HG03520 (cell line): ENCODE measurements around the gene OSCP1.
A peak's percentile ranks its signal among the peaks of the same experiment; 100 is the strongest.

Experiments used
- ATAC-seq: cut with Tn5 transposase; IDR thresholded peaks from one replicate; pipeline ENCODE4 v1.9.1; 2021; ENCODE audit warnings: mild to moderate bottlenecking, moderate library complexity; ENCODE audit not compliant: unreplicated experiment

Gene OSCP1

DNA sequence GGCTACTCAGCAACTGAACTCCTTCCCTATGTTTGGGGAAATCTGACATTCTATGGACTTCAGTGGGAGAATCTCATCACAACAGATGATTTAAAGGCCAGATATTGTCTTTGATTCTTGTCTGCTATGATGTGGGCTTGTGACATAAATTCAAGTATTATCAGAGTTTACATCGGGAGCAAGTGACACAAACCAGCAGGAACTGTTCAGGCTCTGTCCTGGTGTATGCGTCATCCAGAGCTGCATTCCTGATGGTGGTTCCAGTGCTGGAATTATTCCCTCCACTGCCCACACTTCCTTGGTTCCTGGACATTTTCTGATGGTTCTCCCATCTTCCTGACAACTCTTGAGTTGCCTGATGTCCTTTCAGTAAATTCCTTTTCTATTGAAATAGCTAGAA, 41.8 kb downstream of the OSCP1 start:
- no peak for ATAC-seq

DNA sequence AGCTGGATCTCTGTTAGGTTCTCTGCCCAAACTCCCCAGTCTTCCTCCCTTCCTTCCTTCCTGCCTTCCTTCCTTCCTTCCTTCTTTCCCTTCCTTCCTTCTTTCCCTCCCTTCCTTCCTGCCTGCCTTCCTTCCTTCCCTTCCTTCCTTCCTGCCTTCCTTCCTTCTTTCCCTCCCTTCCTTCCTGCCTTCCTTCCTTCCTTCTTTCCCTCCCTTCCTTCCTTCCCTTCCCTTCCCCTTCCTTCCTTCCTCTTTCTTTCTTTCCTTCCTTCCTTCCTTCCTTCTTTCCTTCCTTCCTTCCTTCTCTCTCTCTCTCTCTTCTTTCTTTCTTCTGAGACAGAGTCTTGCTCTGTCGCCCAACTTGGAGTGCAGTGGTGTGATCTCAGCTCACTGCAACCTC, 43.8 kb downstream of the OSCP1 start:
- no peak for ATAC-seq

DNA sequence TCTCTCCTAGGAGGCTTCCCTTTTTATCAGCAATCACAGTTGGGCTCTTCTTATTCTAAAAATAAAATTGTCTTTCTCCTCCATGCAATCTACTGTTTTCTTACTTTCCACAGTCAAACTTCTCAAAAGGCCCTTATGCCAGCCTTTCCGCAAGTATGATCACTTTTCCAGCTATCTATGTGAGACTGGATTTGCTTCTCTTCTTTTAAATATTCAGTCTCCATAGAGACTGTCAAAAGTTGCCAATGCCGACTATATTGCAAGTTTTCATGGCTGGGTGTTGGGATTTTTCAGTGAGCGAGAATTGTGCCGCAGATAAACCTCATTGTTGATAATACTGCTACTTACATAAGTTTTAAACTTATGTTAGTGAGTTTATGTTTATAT, 47.8 kb downstream of the OSCP1 start:
- no peak for ATAC-seq

DNA sequence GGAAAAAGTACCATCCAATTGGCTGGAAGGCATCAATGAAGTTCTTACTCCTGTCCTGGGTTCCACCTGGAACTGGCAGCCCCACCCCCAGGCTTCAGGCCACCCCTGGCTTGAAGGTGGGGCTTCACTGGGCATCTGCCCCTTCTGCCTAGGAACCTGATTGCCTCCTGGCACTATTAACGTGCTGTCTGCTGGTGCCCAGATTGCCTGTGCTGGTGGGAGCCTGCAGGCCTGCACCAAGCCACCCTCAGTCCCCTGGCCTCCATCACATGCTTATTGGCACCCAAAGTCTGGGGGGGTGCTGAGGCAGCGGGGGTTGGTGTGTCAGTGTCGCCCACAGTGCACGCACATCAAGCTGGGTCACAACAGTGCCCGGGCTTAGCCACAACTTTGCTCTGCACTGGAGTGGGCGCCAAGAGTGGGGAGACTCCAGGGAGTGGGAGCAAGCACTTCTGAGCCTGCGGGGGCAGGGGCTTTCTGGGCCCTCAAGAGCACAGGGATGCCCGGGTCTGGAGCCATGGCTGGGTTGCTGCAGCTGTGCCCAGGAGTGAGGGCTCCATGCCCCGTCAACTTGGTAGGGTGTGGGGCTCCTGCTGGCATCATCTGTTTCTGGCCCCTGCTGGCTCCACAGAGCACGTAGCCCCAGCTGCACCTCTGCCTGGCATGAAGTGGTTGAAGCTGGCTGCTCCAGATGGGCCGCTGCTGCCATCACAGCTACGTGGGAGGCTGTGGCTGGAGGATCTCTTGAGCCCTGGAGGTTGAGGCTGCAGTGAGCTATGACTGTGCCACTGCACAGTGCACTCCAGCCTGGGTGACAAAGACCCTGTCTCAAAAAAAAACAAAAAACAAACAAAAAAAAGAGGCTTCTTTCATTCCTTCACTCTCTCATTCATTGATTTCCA, 48.4 kb downstream of the OSCP1 start:
- ATAC-seq: no peak

DNA sequence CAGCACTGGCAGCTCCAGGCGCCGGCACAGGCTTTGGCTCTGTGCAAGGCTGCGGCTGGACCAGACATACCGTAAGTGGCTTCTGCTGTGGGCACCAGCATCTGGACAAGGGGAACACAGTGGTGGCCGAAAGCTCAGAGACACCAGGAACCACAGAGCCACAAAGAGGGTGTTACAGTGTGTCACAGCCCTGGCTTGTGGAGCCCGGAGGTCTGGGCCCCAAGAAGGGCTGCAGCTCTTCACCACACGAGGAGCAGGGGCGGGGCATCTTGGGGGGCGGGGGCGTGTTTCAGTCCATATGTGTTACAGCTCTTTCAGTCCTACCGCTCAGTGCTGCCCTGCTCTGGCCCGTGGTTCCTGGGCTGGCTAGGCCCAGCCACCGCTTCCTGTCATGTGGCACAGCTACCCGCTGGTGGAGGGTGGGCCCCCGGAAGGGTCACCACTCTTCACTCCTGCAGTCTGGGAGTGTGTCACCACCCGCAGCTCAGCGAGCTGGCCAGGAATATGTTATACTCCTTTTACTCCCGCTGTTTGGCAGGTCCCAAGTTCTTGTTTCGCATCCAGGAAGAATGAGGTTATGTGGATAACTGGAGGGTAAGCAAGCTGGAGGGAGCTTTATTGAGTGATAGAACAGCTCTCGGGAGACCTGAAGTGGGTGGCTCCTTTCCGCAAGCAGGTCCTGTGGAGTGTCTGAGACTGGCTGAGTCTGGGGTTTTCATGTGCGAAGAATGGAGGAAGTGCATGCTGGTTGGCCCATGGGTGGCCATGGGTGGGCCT, 49.2 kb downstream of the OSCP1 start:
- ATAC-seq: peak; percentile 46

DNA sequence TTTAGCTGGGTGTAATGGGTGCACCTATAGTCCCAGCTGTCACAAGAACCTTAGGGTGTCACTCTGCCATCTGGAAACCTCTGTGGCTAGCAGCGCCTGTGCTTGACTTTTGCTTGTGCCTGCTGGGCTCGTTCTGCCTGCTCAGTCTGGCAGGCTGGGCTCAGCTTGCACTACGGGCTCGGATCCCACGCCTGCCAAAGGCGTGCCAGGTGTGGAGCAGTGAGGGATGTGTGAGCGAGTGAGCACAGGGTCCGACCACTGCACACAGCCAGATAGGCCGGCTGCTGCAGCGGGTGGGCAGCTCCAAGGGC, 49.8 kb downstream of the OSCP1 start:
- no peak for ATAC-seq

DNA sequence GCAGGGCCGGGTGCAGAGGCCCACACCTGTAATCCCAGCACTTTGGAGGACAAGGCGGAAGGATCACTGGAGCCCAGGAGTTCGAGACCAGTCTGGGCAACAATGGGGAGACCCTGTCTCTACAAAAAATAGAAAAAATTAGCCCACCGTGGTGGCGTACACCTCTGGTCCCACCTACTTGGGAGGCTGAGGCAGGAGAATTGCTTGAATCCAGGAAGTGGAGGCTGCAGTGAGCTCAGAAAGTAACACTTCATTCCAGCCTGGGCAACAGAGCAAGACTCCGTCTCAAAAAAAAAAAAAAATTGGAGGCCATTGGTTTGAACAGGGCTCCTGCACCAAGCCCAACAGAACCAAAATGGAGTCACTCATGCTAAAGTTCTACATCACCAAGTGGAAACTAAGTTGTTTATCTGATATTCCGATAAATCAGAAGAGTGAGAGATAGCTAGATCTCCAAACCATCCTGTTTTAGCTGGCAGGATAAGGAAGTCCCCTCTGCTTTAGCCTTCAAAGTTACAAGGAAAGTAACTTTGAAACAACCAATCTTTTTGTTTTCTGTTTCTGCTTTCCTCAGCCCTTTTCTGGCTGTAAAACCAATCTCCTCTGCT, 51.8 kb downstream of the OSCP1 start:
- ATAC-seq: no peak

DNA sequence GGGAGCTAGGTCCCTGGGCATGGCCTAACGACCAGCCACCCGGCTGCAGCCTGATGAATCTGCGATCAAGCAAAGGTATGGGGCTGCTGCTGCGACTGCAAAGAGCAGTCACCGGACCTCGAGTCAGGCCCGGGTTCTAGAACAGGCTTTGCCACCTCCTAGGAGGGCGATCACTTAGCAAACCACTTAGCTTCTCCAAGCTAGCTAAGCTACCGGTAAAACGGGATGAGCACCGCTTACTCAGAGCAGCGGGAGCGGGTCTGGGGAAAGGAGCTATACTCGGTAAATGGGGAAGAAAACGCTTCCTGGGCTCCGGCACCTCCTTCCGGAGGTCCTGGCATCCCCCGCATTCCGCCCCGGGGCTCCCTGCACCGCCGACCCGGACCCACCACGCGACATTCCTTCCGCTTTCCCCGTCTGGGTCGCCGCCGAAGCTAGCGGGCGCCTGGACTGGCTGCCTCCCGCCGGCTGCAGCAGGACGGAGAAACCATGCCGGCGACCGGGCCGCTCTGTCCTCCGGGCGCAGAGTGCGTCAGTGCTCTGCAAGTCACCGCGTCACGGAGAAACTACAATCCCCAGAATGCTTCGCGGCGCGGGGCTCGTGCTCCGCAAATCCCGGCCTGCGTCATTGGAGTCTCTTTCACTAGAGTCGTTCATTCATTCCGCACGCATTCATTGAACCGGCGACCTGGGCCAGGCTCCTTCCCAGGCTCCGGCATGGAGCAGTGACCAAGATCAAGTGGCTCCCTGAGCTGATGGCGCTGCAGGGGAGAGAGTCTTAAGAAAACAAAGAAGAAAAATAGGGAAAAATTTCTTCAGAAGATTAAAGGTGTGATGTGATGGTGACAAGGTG, 52.6 kb downstream of the OSCP1 start, which contains the start of gene LSM10:
LSM10 (minus strand) TSS at position 531 of the 853 bp plus-strand sequence. CDS start 3,779 bp downstream, outside the sequence.
- peak; percentile 76 for ATAC-seq

DNA sequence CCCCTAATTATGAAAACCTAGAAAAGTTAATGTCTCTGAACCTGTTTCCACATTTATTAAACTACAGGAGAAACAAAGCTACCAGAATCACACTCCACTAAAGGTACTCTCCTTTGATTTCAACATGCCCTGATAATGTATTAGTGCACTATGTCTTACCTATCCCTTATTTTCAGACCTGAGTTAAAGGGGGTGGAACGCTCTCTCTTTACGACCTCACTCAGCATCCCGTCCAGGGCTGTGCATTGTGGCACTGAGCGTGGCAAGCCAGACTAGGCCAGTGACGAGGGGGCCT, 53.2 kb downstream of the OSCP1 start:
- ATAC-seq: peak; percentile 3

DNA sequence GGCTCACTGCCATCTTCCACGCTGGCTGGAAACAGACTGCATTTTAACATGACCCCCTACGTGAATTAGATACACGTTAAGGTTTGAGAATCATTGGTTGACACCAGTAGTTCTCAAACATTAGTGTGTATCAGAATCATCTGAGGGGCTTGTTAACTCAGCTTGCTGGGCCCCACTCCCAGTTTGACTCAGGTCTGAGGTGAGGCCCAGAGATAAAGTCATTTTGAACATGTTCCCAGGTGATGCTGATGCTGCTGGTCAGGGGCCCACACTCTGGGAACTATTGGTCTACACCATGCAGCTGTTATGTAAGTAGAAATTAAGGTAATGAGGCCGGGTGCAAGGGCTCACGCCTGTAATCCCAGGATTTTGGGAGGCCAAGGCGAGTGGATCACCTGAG, 53.9 kb downstream of the OSCP1 start:
- no peak for ATAC-seq

DNA sequence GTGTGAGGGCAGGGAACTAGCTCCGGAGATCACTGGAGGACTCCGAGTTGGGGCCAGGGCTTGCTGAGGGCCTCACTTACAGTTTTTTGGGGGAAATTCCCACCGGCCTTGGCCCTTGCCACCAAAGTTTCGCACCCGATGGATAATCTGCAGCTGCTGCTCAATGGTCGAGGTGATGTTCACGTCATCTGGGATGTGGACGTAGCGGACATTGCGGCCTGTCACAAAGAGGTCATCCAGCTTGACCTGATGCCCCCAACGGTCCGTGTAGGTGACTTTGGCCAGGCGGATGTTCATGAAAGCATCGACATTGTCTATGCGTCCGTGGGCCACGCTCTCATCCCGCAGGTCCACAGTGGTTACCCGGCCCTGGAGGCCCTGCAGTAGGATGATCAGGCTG, 56.6 kb downstream of the OSCP1 start:
- no peak for ATAC-seq

DNA sequence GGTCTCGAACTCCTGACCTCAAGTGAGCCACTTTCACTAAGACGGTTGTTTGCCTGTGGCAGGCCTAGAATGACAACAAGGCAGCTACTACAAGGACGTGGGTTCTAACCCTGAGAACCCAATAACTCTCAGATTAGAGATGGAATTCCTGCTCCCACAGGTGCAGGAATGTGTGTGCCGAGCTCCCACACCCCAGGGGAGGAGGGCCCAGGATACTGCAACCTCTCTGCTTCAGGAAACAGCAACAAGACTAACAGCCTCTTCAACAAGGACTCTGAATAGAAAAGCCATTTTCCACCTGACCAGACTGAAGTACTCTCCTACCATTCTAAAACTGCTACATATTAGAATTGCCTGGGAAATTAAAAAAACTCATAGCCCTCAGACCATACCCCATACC, 57.4 kb downstream of the OSCP1 start:
- ATAC-seq: no peak

DNA sequence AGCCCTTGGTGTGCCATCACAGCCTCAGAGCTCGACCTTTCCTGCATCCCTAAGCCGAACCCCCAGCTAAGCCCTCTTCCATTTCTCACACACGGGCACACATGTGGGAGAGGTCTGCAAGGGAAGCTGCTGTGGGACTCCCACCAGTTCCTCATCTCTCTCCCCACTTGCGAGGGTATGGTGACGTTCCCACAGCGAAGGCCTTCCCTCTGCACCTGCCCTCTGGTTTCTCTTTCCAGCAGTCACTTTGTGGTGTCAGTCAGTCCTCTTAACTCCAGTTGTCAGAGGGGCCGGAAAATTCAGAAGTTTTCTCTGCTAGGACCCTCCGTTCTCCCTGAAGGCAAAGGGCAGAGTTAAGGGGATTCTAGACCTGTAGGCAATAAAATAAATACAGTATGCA, 59.0 kb downstream of the OSCP1 start:
- no peak for ATAC-seq

DNA sequence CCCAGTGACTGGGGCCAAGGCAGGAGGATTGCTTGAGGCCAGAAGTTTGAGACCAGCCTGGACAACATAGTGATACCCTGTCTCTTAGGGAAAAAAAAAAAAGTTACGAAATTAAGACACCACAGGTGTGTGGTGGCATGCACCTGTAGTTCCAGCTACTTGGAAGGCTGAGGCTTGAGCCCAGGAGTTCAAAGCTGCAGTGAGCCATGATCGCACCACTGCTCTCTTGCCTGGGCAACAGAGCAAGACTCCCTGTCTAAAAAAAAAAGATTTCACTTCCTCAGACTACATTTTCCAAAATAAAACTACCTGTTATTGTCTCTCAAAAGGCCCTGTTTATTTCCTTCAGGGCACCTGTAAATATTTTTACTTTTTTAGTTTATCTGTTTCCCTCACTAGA, 59.8 kb downstream of the OSCP1 start:
- ATAC-seq: no peak

DNA sequence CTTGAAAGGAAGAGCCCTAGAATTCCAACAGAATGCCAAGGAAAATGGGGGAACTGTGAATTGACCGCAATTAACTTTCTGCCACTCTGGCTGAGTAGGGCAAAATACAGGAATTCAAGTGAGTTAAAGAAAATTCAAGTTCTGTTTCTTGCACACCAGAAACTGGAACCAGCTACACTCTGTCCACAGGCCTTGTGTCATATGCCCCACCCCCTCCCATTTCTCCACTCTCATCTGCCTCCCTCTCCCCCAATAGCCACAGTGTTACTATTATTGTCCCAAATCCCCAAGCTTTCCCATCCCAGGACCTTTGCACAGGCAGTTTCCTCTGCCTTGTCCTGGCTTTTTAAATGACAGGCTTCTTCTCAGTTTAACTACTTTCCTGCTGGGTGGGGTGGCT, 60.3 kb downstream of the OSCP1 start:
- no peak for ATAC-seq

DNA sequence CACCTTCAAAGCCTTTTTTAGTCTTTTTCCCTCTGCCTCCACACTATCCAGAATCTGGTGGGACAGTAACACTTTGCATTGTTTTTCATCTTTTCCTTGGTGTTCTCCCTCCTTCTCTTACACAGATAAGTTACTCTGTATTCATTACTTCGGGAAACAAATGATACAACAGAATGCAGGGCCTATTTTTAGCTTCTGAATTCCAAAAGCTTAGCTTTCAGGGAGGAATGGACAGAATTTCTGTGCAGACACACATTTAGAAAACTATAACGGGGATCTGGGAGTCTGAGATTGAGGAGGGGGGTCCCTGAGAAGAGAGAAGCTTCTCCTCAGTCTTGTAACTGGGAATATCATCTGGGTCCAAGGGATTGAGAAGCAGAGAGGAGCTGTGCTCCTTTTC, 61.0 kb downstream of the OSCP1 start:
- no peak for ATAC-seq

DNA sequence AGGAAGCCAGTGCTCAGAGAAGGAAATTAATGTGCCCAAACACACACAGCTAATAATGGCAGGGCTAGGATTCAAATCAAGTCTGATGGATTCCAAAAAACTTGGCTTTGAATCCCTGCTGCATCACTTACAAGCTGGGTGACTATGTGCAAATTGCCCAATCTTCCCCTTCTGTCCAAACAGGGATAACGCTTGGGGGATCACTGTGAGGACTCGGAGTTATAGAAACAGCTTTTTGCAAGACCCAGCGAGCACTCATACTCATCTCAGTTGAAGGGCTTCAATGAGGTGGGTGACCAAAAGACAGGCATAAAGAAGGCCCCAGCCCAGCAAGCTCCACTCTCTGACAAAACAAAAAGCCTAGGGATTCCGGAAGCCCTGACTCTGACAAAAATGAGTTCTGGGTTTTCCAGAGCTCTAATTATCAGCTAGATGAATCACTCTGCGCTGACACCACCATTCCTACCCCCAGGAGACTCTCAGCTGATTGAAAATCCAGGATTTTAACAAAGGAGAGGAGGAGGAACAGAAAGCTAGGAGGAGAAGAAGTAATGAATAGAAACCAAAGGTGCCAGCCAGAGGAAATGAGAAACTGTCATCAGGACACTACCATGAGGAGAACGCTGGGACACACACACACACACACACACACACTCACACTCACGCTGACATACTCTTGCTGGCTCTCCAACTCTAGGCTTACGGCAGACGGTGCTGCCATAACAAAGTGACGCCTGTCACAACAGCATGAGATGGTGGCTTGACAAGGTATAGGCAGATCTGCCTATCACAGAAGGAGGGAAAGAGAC, 62.9 kb downstream of the OSCP1 start:
- no peak for ATAC-seq

DNA sequence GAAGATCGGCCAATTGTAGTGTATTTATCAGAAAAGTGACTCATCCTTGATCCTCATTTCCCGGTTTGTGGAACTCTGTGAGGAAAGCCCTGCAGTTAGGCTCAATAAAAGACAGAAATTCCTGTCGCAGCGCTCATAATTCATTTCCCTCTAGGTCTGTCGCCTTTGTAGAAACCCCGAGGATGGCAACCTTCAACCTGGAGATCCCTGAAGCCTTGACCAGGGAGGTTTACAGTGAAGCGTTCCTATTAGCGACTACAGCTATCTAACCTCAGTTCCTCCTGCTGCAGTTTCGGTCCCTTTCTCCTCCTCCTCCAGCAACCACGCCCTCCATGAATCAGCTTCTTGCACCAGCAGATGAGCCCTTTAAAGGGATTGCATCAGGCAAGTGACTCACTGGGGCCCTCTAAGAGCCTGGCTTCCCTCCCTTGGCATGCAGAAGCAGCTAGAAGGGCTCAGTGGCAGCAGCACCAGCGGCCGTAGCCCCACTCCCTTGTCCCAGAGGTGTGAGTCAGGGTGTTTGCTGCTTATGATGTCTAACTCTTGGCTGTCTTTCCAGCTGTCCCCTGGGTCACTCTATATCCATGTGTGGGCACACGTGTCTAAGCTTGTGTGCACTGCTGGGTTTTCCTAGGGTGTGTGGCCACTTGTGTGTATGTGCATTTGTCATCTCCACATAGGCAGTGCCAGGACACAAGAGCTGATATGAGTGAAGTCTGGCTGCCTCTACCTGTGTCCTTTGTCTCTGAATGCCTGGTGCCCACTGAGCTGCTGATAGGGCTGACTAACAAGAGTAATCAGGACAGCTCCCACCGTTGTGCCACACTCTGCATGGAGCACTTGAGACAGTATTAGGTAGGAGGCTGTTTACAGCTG, 63.7 kb downstream of the OSCP1 start:
- ATAC-seq: peak; percentile 27
